ENCODE results near the gene SNX25. TPM values are rescaled to one million over a fixed set of nuclear protein-coding genes. Genes with fewer than 3 reads are reported as not detected.
"Not testable (repeated sequence)": the region's sequence is repeated elsewhere in the genome, so short reads cannot be mapped to it uniquely, and the experiment has no call there.

The SNX25 gene
- total RNA-seq, 3 donors from 2014 or later (not counting 1 experiment from before 2014, with no cell fraction given) = 15.5 to 18.0 (median 16.6) TPM

DNA sequence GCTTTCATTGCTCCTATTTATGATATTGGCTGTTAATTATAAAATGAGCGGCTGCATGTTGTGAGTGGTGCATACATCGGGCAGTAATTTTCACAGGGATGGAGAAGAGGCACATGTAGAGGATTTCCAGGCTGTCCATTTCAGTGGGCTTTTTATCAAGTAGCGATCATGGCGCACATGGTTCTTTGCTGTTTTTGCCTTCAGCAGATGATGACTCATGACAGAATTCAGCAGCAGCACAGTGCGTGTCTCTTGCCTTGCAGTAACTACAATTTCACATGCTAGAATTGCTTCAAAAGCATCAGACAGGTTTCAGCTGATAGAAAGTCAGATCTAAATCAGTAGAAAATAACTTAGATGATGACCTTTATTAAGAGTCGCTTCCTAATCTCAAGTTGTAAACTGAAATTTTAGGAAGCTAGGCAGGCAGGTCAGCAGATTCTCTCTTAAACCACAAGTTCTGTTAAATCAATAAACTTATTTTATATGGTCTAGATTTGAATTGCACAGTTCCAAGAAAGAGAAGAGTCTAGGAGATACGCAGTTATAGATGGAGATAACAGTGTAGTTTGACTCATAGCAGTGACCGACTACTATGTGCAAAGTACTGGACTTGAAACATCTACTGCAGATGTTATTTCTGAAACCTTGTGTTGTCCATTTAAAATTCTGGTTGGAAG is 150.5 kb downstream of the SNX25 start:
- no peaks in the 10 kb centered on the region for H3K27me3 Mint-ChIP-seq (ENCODE audit: low read depth in 2 of 2)
- 97% methylated on average over 7 of the region's 8 CpGs for WGBS (ENCODE audit: insufficient coverage)
- intact Hi-C loops (cut with micrococcal nuclease) = no loop called here
- no peak overlapping the region for H3K27ac ChIP-seq (ENCODE audit: low read length)
- H3K4me3 ChIP-seq (ENCODE audit: low read length) = no peak overlapping the region
- H3K4me1 Mint-ChIP-seq = no peaks in the 10 kb centered on the region
- ATAC-seq (no peak), DNase-seq (no peak)
- H3K4me1 ChIP-seq (ENCODE audit: control insufficient read depth, insufficient read depth, low read length) = no peaks in the 10 kb centered on the region
- no peak overlapping the region for H3K4me3 Mint-ChIP-seq
- H3K36me3 Mint-ChIP-seq = no peaks in the 10 kb centered on the region
- TF ChIP-seq, protein P1, sequence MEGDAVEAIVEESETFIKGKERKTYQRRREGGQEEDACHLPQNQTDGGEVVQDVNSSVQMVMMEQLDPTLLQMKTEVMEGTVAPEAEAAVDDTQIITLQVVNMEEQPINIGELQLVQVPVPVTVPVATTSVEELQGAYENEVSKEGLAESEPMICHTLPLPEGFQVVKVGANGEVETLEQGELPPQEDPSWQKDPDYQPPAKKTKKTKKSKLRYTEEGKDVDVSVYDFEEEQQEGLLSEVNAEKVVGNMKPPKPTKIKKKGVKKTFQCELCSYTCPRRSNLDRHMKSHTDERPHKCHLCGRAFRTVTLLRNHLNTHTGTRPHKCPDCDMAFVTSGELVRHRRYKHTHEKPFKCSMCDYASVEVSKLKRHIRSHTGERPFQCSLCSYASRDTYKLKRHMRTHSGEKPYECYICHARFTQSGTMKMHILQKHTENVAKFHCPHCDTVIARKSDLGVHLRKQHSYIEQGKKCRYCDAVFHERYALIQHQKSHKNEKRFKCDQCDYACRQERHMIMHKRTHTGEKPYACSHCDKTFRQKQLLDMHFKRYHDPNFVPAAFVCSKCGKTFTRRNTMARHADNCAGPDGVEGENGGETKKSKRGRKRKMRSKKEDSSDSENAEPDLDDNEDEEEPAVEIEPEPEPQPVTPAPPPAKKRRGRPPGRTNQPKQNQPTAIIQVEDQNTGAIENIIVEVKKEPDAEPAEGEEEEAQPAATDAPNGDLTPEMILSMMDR (IDR thresholded peaks at IDR 0.05) = no peak
- no peaks in the 10 kb centered on the region for H3K9me3 ChIP-seq (ENCODE audit: control insufficient read depth, insufficient read depth, low read length)
- H3K27ac Mint-ChIP-seq = no peak overlapping the region
- peaks cover 2% of the 10 kb centered on the region for H3K36me3 ChIP-seq (ENCODE audit: control insufficient read depth, insufficient read depth, low read length)
- no peaks in the 10 kb centered on the region for H3K9me3 Mint-ChIP-seq
- H3K27me3 ChIP-seq (ENCODE audit: control insufficient read depth, insufficient read depth, low read length) = no peaks in the 10 kb centered on the region

DNA sequence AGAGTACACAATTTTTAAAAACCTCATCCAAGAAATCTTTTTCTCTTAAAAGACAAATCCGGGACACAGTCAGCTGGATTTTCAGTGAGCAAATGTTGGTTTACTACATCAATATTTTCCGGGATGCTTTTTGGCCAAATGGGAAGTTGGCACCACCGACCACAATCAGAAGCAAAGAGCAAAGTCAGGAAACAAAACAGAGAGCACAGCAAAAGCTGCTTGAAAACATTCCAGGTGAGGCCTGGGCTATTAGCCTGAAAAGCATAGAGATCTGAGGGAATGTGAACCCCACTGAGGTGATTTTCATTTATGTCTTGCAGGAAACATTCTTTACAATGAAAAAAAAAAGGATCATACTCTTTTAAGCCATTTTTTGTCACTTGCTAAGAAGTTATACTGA is 152.5 kb downstream of the SNX25 start:
- 92% methylated on average over 3 of the region's 3 CpGs for WGBS (ENCODE audit: insufficient coverage)
- Histone ChIP-seq H3K36me3 (ENCODE audit: control insufficient read depth, insufficient read depth, low read length) (peaks cover 2% of the 10 kb centered on the region), H3K27ac (ENCODE audit: low read length) (no peak overlapping the region), H3K9me3 (ENCODE audit: control insufficient read depth, insufficient read depth, low read length) (no peaks in the 10 kb centered on the region), H3K4me3 (ENCODE audit: low read length) (no peak overlapping the region), H3K27me3 (ENCODE audit: control insufficient read depth, insufficient read depth, low read length) (no peaks in the 10 kb centered on the region), H3K4me1 (ENCODE audit: control insufficient read depth, insufficient read depth, low read length) (no peaks in the 10 kb centered on the region)
- H3K4me1 Mint-ChIP-seq = no peaks in the 10 kb centered on the region
- no peaks in the 10 kb centered on the region for H3K27me3 Mint-ChIP-seq (ENCODE audit: low read depth in 2 of 2)
- H3K9me3 Mint-ChIP-seq = no peaks in the 10 kb centered on the region
- DNase-seq (no peak), ATAC-seq (no peak)
- TF ChIP-seq, protein P1 (IDR thresholded peaks at IDR 0.05) = no peak
- no peak overlapping the region for H3K4me3 Mint-ChIP-seq
- intact Hi-C loops (cut with micrococcal nuclease) = no loop called here
- no peak overlapping the region for H3K27ac Mint-ChIP-seq
- no peaks in the 10 kb centered on the region for H3K36me3 Mint-ChIP-seq

DNA sequence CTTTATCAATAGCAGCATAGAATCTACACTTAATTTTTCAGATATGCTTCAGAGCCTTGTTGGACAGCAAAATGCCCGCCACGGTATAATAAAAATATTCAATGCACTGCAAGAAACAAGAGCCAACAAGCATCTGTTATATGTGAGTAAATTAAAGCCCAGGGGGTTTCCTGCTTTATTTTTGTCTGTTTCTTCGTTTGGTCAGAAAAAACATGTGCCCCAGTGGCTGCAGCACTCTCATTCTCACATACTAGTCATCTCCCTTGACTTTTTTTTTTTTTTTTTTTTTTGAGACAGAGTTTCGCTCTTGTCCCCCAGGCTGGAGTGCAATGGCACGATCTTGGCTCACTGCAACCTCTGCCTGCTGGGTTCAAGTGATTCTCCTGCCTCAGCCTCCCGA is 153.2 kb downstream of the SNX25 start:
- H3K9me3 ChIP-seq (ENCODE audit: control insufficient read depth, insufficient read depth, low read length); H3K27me3 ChIP-seq (ENCODE audit: control insufficient read depth, insufficient read depth, low read length); H3K4me3 Mint-ChIP-seq; H3K36me3 ChIP-seq (ENCODE audit: control insufficient read depth, insufficient read depth, low read length); H3K4me1 Mint-ChIP-seq; H3K4me1 ChIP-seq (ENCODE audit: control insufficient read depth, insufficient read depth, low read length); H3K27me3 Mint-ChIP-seq (ENCODE audit: low read depth in 2 of 2); ATAC-seq; H3K36me3 Mint-ChIP-seq; DNase-seq; H3K27ac Mint-ChIP-seq; H3K9me3 Mint-ChIP-seq; H3K4me3 ChIP-seq (ENCODE audit: low read length); intact Hi-C loops (cut with micrococcal nuclease); H3K27ac ChIP-seq (ENCODE audit: low read length): not testable (repeated sequence)
- WGBS (ENCODE audit: insufficient coverage) = 100% methylated on average over 6 of the region's 6 CpGs

DNA sequence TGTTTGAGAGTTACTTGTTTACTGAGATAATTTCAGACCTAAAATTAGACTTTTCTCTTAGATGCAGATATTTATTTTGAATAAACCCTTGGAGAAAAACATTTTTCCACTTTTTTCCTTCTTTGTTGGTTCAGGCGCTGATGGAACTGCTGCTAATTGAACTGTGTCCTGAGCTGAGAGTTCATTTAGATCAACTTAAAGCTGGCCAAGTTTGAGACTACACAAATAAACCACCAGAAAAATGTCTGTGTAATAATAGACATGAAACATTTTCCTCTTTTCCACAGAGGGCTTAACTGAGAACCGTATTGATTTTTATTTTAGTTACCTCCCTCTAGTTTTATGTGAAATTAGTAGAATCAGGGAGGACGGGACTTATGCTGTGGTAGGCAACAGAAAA is 153.9 kb downstream of the SNX25 start:
- no peaks in the 10 kb centered on the region for H3K4me1 Mint-ChIP-seq
- no peak for ATAC-seq
- no CpG with 5 or more reads among the region's 3 CpGs for WGBS (ENCODE audit: insufficient coverage)

More for the DNA sequence above, 153.9 kb downstream of the SNX25 start:
- no peak overlapping the region for H3K4me3 Mint-ChIP-seq
- H3K9me3 Mint-ChIP-seq = no peaks in the 10 kb centered on the region
- H3K36me3 Mint-ChIP-seq = no peaks in the 10 kb centered on the region
- Histone ChIP-seq H3K9me3 (ENCODE audit: control insufficient read depth, insufficient read depth, low read length) (no peaks in the 10 kb centered on the region), H3K27ac (ENCODE audit: low read length) (no peak overlapping the region), H3K4me1 (ENCODE audit: control insufficient read depth, insufficient read depth, low read length) (no peaks in the 10 kb centered on the region), H3K36me3 (ENCODE audit: control insufficient read depth, insufficient read depth, low read length) (peaks cover under 1% of the 10 kb centered on the region), H3K27me3 (ENCODE audit: control insufficient read depth, insufficient read depth, low read length) (no peaks in the 10 kb centered on the region), H3K4me3 (ENCODE audit: low read length) (no peak overlapping the region)
- H3K27me3 Mint-ChIP-seq (ENCODE audit: low read depth in 2 of 2) = no peaks in the 10 kb centered on the region
- TF ChIP-seq, protein P1 (IDR thresholded peaks at IDR 0.05) = no peak
- no peak overlapping the region for H3K27ac Mint-ChIP-seq
- intact Hi-C loops (cut with micrococcal nuclease) = no loop called here
- no peak for DNase-seq

All from natural killer cell (primary cell).